GM18858 (cell line): ENCODE results near the gene XIRP2.

Source experiments
- ATAC-seq: cut with Tn5 transposase; IDR thresholded peaks from one replicate; pipeline ENCODE4 v1.9.1; 2021; ENCODE audit not compliant: unreplicated experiment

The XIRP2 gene, protein sequence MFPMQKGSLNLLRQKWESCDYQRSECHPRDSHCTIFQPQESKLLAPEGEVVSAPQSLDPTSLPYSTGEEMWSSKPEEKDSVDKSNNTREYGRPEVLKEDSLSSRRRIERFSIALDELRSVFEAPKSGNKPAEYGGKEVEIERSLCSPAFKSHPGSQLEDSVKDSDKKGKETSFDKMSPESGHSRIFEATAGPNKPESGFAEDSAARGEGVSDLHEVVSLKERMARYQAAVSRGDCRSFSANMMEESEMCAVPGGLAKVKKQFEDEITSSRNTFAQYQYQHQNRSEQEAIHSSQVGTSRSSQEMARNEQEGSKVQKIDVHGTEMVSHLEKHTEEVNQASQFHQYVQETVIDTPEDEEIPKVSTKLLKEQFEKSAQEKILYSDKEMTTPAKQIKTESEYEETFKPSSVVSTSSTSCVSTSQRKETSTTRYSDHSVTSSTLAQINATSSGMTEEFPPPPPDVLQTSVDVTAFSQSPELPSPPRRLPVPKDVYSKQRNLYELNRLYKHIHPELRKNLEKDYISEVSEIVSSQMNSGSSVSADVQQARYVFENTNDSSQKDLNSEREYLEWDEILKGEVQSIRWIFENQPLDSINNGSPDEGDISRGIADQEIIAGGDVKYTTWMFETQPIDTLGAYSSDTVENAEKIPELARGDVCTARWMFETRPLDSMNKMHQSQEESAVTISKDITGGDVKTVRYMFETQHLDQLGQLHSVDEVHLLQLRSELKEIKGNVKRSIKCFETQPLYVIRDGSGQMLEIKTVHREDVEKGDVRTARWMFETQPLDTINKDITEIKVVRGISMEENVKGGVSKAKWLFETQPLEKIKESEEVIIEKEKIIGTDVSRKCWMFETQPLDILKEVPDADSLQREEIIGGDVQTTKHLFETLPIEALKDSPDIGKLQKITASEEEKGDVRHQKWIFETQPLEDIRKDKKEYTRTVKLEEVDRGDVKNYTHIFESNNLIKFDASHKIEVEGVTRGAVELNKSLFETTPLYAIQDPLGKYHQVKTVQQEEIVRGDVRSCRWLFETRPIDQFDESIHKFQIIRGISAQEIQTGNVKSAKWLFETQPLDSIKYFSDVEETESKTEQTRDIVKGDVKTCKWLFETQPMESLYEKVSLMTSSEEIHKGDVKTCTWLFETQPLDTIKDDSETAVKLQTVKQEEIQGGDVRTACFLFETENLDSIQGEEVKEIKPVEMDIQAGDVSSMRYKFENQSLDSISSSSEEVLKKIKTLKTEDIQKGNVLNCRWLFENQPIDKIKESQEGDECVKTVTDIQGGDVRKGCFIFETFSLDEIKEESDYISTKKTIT (N-terminal part only)

GRCh38 chr2:166888180-166888579 lies at the start of gene XIRP2:
XIRP2 (plus strand) TSS chr2:166888480; CDS start chr2:166903483, 15,003 bp downstream.
- no peak for ATAC-seq

- ATAC-seq = no peak
These were observed 47.1 kb upstream of the XIRP2 start for GRCh38 chr2:166841152-166841551.

- no peak for ATAC-seq
These were observed 46.6 kb upstream of the XIRP2 start for GRCh38 chr2:166841679-166842078.

DNA sequence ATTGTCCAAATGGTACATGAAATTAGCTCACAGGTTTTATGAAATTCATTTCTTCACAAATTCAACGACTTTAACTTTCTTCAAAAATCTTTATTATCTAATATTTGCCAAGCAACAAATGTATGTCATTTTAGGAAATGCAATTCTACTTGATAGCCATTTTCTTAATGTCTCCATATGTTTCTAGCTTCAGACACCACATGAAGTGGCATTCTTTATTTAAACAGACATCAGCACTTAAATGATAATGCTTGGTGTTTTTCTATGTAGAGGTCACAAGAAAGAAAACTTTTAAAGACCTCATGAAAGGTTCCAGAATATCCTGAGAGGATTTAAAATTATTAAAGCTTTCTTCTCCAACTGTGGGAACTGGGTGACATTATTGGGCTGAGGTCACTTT lies 44.2 kb upstream of the XIRP2 start:
- no peak for ATAC-seq

DNA sequence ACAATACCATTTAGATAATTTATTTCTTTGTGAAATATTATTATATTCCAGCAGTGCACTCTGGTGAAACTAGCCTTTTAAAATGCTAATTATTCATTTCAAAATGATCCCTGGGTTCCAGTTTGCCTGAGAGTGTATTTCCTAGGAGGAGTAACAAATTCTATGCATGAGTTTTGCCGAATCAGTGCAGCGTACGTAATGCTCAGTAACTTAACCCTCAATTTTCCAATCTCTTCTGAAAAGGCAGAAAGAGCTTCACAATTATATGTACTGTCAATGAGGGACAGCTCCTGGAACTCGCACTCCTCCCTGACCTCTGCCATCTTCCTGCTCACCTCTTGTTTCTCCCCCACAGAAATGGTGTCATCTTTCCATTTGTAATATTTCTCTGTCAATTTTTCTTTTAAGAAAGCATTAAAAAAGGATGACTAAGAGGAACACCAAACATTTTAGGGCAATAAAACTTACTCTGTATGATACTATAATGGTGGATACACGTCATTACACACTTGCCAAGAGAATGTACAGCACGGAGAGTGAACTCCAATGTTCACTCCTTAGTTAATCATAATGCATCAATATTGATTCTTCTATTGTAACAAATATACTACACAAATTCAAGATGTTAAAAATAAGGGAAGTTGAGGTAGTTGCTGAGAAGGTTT lies 25.7 kb upstream of the XIRP2 start:
- ATAC-seq = no peak

GRCh38 chr2:166867874-166868514 lies 20.3 kb upstream of the XIRP2 start:
- no peak for ATAC-seq

DNA sequence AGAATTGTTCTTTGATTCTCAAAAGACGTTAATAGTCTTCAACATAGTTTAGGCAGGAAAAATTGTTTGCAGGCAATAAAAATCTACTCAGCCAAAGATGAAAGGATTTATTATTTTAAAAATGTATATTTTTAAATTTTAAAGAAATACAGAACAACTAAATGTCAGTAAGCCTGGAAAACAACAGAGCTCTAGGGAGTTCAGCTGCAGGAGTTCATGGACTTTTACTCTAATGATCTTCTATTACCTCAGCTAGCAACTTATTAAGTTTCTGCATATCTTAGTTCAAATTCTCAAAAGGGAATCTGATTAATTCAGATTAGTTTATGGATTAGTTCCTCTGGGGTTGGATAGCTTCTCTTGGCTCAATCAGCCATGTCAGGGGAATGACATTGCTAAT lies 17.9 kb upstream of the XIRP2 start:
- ATAC-seq = no peak

DNA sequence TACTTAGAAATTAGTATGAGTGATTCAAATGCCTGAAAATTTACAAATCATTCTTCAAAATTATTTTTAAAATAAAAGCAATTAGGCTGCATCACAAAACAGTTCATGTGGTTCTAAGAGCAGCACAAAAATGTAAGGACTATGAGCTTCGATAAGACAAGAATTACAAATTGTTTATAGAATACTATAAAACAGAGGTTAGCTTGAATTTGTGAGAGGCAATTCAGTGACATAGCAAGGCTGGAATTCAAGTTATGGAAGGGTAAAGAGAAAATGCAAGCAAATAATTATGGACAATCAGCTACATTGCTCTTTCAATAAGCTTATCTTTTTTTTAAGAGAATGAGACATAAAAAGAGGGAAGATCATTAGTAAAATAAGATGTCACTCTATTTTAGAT lies 7.1 kb upstream of the XIRP2 start:
- no peak for ATAC-seq

DNA sequence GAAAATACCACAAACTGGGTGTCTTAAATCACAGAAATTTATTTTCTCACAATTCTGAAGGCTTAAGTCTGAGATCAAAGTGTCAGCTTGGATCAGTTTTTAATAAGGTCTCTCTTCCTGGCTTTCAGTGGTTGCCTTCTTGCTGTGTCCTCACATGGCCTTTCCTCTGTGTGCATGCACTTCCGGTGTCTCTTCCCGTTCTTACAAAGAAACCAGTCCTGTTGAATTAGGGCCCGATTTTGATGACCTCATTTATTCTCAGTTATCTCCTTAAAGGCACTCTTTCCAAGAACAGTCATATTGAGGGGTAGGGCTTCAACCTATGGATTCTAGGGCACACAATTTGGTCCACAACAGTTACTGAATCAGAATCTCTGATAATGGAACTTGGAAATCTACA lies 5.4 kb upstream of the XIRP2 start:
- no peak for ATAC-seq

DNA sequence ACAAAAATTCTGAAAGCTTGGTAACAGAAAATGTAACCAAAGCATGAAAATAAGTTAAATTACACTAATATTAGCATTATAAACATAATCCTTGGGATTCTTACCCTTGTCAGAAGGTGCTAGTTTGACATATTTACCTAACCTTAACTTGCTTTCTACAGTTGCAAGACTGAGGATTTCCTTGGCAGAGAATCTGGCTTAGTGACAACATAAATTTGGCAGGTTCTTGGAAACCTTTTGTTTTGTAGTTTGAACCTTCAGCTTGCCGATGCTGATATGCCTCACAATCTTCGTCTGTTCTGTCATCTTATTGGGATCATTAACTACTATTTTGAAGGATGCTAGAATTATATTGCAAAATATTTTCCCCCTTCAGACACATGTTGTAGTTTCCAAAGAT lies 3.4 kb downstream of the XIRP2 start:
- no peak for ATAC-seq

GRCh38 chr2:166892397-166892796 lies 4.1 kb downstream of the XIRP2 start:
- ATAC-seq = no peak

GRCh38 chr2:166895243-166895642 lies 7.0 kb downstream of the XIRP2 start:
- ATAC-seq = no peak

- ATAC-seq = no peak
These were observed 9.4 kb downstream of the XIRP2 start for GRCh38 chr2:166897666-166898065.

DNA sequence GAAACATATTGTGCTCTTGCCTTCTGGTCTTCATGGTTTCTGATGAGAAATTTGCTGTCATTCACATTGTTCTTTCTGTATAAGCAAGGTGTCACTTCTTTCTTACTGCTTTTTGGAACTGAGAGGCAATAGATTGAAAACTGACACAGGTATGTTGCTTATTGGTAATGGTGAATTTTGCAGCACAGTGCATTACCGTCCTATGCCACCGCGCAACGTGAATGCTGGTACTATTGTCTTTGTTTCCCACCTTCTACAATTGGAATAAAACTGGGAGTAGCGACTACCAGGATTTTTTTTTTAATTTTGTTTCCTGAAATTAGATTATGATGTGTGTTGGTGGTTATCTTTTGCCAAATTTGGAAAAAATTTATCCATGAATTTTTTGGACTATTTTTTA lies 11.4 kb downstream of the XIRP2 start:
- ATAC-seq = no peak

DNA sequence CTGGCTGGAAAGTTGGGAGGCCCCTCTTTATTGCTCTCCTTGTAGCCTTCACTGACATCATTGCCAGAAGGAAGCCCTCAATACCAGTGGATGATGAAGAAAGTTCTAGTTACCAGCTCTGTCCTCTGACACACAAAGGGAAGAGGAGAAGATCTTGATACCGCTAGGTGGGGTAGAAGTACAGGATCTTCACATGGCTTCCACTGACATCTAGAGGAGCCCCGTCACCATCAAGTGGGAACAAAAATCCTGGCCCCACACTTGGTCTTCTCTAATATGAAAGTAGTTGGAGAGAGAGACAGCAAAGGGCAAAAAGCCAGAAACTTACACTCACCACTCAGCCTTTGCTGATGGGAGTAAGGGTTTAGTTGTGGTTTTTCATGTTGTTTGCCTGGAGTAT lies 12.4 kb downstream of the XIRP2 start:
- no peak for ATAC-seq

GRCh38 chr2:166901336-166901735 lies 13.1 kb downstream of the XIRP2 start:
- ATAC-seq = no peak

DNA sequence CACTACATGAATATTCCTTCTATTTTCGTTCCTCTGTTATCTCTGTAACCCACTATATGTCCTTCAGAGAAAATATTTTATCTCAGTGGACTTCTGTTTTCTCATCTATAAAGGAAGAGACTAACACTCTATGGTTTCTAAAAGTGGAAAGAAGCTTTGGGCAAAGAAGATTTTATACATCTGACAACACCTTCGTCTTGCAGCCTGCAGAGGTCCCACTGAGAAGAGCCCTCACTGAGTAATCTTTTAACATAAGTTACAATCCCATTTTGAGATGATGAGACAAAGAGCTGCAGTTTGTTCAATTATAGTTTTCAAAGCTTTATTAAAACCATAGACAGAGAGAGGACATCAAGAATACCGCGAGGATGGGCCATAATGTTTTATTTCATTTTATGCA lies 28.7 kb downstream of the XIRP2 start:
- no peak for ATAC-seq

- ATAC-seq = no peak
These were observed 29.1 kb downstream of the XIRP2 start for GRCh38 chr2:166917415-166917814.

DNA sequence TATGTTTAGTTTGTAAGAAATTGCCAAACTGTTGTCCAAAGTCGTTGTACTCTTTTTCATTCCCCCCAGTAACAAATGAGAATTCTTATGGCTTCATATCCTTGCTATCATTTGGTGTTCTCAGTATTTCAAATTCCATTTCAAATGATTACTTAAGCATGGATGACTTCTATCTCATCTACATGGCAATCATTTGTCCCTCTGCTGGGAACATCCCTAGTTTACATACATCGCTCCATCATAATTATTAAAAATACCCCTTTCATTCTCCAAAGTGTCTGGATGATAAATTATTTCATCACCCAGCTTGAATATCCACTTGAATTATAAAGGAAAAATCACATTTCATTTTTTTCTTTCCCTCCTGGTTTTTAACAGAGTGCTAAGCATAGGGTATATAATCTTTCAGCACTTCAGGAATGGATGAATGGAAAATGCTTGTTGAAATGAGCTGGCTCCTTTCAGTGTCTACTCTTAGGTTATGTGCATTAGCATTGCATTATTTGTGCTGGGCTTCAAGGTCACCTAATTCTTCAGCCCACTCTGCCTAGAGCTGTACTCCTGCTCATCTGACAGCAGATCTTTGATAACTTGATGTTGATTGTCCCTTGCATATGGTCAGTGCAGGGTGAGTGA lies 33.1 kb downstream of the XIRP2 start:
- no peak for ATAC-seq

- no peak for ATAC-seq
These were observed 36.7 kb downstream of the XIRP2 start for GRCh38 chr2:166924967-166925366.
